Lung (tissue), 12 donors: ENCODE measurements around the gene PARVB. TPM values are rescaled to one million over a fixed set of nuclear protein-coding genes. Genes with fewer than 3 reads are reported as not detected.

Experiments
- ATAC-seq: fragments of 200-7000 bp; cut with Tn5 transposase; one replicate; pipeline ENCODE4 v1.9.1; 2020; ENCODE audit warnings: moderate number of reproducible peaks; ENCODE audit not compliant: insufficient read depth, low FRiP score
- DNase-seq, 3 donors: peaks; one replicate each; pipeline ENCODE4 v3.0.0-alpha.2; 2013 to 2017
- H3K27ac ChIP-seq, 2 donors: one replicate each; pipeline ENCODE4 v1.5.1; 2013; ENCODE audit warnings: mild to moderate bottlenecking in 2 of 2, moderate library complexity in 2 of 2, control low read depth in 1 of 2, inconsistent platforms in 1 of 2, low read depth in 1 of 2, low read length in 1 of 2
- H3K27me3 ChIP-seq, 3 donors: one replicate each; pipeline ENCODE4 v1.5.1; 2013; ENCODE audit warnings: low read length in 2 of 3; ENCODE audit not compliant: control insufficient read depth in 3 of 3, insufficient read depth in 3 of 3
- H3K36me3 ChIP-seq, 4 donors: one replicate each; pipeline ENCODE4 v1.5.1; 2013; ENCODE audit warnings: low read length in 4 of 4, mild to moderate bottlenecking in 1 of 4, moderate library complexity in 1 of 4; ENCODE audit not compliant: control insufficient read depth in 4 of 4, insufficient read depth in 4 of 4
- H3K4me1 ChIP-seq, 5 donors: one replicate each; pipeline ENCODE4 v1.5.1; 2013; ENCODE audit warnings: low read length in 5 of 5, mild to moderate bottlenecking in 2 of 5, moderate library complexity in 1 of 5; ENCODE audit not compliant: control insufficient read depth in 5 of 5, insufficient read depth in 5 of 5
- H3K4me3 ChIP-seq: one replicate; pipeline ENCODE4 v1.5.1; 2013; ENCODE audit warnings: mild to moderate bottlenecking, control low read depth, moderate library complexity
- H3K9ac ChIP-seq, 2 donors: one replicate each; pipeline ENCODE4 v1.5.1; 2013; ENCODE audit warnings: low read length in 2 of 2, control low read depth in 1 of 2; ENCODE audit not compliant: insufficient read depth in 1 of 2
- H3K9me3 ChIP-seq, 4 donors: one replicate each; pipeline ENCODE4 v1.5.1; 2013; ENCODE audit warnings: low read length in 3 of 4, mild to moderate bottlenecking in 1 of 4, moderate library complexity in 1 of 4; ENCODE audit not compliant: control insufficient read depth in 4 of 4, insufficient read depth in 3 of 4
- WGBS, 2 donors: extraction: QIAGEN DNeasy Blood & Tissue Kit; methylation state at CpG; one replicate each; pipeline ENCODE4 v1.1.7; 2013; 5-methylcytosine and 5-hydroxymethylcytosine counted together
- polyA plus RNA-seq, 2 donors: library from polyadenylated mRNA; stranded (reverse); fragments of 200-250 nt; gene quantifications; one replicate each; pipeline ENCODE4 v1.2.1, GENCODE V29; 2013
- total RNA-seq, 2 donors: library from RNA; depleted of rRNA in 1 of 2; stranded (reverse); fragments of >200 nt in 1 of 2; gene quantifications; one replicate each; pipeline ENCODE4 v1.2.1, GENCODE V29; 2014 to 2021
- TF ChIP-seq, protein P1 (sequence below): IDR thresholded peaks from 2 replicates; pipeline ENCODE4 v1.5.1; 2012; ENCODE audit warnings: mild to moderate bottlenecking; ENCODE audit errors: control extremely low read depth, extremely low read depth
- donor health status: control.
- donor health status: control.
- donor health status: Bipolar disorder and iron deficiency.
- donor health status: healthy.
- donor health status: DM: yes; HTN: yes; CAD: no.

Gene PARVB
- total and polyA plus RNA-seq, 4 donors: 16.9 to 64.2 (median 49.7) TPM

DNA sequence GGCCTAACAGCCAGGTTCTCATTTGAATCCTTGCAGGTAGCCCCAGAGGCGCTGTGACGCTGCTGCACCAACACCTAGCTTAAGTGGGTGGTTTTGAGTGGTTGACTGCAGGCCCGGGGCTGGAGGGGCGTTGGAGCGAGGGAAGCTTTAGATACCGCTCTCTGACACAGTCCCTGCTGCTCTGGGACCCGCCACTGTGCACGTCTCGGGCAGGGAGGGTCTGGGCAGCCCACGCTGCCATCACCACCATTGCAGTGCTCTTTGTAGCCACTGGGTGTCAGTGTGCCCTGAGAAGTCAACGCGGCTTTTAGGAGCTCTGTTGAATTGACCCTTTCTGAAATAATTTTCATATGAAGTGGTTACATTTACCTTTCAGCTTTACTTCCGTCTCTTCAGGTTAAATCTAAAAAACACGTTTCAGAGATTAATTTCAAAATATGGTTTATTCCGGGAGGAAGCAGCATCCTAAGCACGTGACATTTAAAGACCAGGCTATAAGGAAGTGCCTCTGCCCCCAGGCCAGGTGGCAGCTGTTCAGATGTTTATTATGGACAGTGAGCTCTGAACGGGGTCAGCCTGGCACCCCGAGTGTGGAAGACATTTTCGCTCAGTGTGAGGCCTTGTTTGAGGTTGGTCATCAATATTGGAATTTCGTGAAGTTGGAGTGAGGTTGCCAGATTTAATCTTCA lies 30.9 kb upstream of the PARVB start:
- TF ChIP-seq, protein P1, sequence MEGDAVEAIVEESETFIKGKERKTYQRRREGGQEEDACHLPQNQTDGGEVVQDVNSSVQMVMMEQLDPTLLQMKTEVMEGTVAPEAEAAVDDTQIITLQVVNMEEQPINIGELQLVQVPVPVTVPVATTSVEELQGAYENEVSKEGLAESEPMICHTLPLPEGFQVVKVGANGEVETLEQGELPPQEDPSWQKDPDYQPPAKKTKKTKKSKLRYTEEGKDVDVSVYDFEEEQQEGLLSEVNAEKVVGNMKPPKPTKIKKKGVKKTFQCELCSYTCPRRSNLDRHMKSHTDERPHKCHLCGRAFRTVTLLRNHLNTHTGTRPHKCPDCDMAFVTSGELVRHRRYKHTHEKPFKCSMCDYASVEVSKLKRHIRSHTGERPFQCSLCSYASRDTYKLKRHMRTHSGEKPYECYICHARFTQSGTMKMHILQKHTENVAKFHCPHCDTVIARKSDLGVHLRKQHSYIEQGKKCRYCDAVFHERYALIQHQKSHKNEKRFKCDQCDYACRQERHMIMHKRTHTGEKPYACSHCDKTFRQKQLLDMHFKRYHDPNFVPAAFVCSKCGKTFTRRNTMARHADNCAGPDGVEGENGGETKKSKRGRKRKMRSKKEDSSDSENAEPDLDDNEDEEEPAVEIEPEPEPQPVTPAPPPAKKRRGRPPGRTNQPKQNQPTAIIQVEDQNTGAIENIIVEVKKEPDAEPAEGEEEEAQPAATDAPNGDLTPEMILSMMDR: peak; percentile 95
- Histone ChIP-seq H3K27ac (no peak overlapping the region), H3K9me3 (no peaks in the 10 kb centered on the region), H3K9ac (no peak overlapping the region), H3K4me1 (peaks cover 0 to 4% (median 0%) of the 10 kb centered on the region in 5 donors), H3K36me3 (peaks cover 9 to 43% (median 41%) of the 10 kb centered on the region in 4 donors), H3K27me3 (no peaks in the 10 kb centered on the region), H3K4me3 (no peak overlapping the region)
- peak; percentile 73 to 76 (median 74) for DNase-seq
- WGBS, 2 donors: 30 to 35% methylated on average over 20 of the region's 20 CpGs
- ATAC-seq: peak; percentile 62

DNA sequence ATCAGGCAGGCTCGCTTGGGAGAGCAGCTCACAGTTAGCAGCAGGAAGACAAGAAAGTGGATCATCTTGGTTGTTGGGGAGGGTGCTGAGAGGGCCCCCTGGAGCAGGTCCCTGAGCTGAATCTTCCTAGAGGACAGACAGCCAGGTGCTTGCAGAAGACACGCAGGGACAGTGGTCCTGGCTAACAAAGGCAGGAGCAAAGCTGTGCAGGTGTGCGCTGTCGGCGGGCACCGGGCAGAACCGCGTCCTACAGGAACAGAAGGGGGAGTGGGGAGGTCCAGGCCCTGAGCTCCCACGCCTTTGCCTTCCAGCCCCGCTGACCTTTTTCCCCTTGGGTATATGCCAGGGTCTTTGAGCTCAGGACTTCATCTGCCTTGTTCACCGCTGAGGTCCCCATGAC lies 30.1 kb upstream of the PARVB start:
- Histone ChIP-seq H3K27ac (no peak overlapping the region), H3K4me1 (peaks cover 0 to 6% (median 0%) of the 10 kb centered on the region in 5 donors), H3K36me3 (peaks cover 5 to 45% (median 40%) of the 10 kb centered on the region in 4 donors), H3K27me3 (no peaks in the 10 kb centered on the region), H3K4me3 (no peak overlapping the region), H3K9ac (no peak overlapping the region), H3K9me3 (no peaks in the 10 kb centered on the region)
- 94% methylated on average over 11 of the region's 11 CpGs for WGBS, 2 donors
- ATAC-seq (no peak), DNase-seq (no peak)
- TF ChIP-seq, protein P1: no peak

GRCh38 chr22:43994416-43994815 lies 29.7 kb upstream of the PARVB start:
- TF ChIP-seq, protein P1: no peak
- Histone ChIP-seq H3K27ac (no peak overlapping the region), H3K4me3 (no peak overlapping the region), H3K27me3 (no peaks in the 10 kb centered on the region), H3K4me1 (peaks cover 0 to 6% (median 0%) of the 10 kb centered on the region in 5 donors), H3K9me3 (no peaks in the 10 kb centered on the region), H3K36me3 (peaks cover 5 to 45% (median 40%) of the 10 kb centered on the region in 4 donors), H3K9ac (no peak overlapping the region)
- no peak for ATAC-seq
- no peak for DNase-seq
- WGBS, 2 donors: 88 to 95% methylated on average over 9 of the region's 9 CpGs
